ENCODE results near the gene FNIP2.

- TF ChIP-seq, protein P1, sequence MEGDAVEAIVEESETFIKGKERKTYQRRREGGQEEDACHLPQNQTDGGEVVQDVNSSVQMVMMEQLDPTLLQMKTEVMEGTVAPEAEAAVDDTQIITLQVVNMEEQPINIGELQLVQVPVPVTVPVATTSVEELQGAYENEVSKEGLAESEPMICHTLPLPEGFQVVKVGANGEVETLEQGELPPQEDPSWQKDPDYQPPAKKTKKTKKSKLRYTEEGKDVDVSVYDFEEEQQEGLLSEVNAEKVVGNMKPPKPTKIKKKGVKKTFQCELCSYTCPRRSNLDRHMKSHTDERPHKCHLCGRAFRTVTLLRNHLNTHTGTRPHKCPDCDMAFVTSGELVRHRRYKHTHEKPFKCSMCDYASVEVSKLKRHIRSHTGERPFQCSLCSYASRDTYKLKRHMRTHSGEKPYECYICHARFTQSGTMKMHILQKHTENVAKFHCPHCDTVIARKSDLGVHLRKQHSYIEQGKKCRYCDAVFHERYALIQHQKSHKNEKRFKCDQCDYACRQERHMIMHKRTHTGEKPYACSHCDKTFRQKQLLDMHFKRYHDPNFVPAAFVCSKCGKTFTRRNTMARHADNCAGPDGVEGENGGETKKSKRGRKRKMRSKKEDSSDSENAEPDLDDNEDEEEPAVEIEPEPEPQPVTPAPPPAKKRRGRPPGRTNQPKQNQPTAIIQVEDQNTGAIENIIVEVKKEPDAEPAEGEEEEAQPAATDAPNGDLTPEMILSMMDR (conservative IDR thresholded peaks at IDR 0.05; ENCODE audit: low read length) = no peak
- TF ChIP-seq EZH2phosphoT487 (IDR thresholded peaks at IDR 0.05; ENCODE audit: borderline replicate concordance, low read depth, low read length) = no peak
Observed at GRCh38 chr4:158805635-158806471, 37.0 kb downstream of the FNIP2 start.

Measured in OCI-LY7 (cell line).